Right lung (tissue), 5 donors: ENCODE data around the gene SNCG. TPM values are rescaled to one million over a fixed set of nuclear protein-coding genes. Genes with fewer than 3 reads are reported as not detected.
"Not testable (repeated sequence)": the region's sequence is repeated elsewhere in the genome, so short reads cannot be mapped to it uniquely, and the experiment has no call there.

Experiments used
- DNase-seq, 2 donors: peaks; one replicate each; pipeline ENCODE4 v3.0.0-alpha.2; 2013
- polyA plus RNA-seq, 5 donors: library from polyadenylated mRNA; unstranded; fragments of 120-200 nt; gene quantifications; one replicate each; pipeline versions ENCODE4 v1.2.1 to v1.2.3, GENCODE V29; 2013; ENCODE audit warnings: inconsistent platforms in 1 of 5, low replicate concordance in 1 of 5; ENCODE audit not compliant: insufficient read length in 5 of 5, insufficient read depth in 1 of 5

The SNCG gene
- polyA plus RNA-seq, 5 donors, result 4.3 to 5.6 (median 4.7) TPM

- no peak for DNase-seq
Observed at GRCh38 chr10:86974484-86974883, 16.1 kb downstream of the SNCG start.

GRCh38 chr10:86976362-86977056 is 18.1 kb downstream of the SNCG start:
- no peak for DNase-seq

- DNase-seq, result not testable (repeated sequence)
Observed at GRCh38 chr10:86978457-86978856, 20.1 kb downstream of the SNCG start.

GRCh38 chr10:86979296-86979818 is 21.0 kb downstream of the SNCG start:
- DNase-seq, result no peak

- no peak for DNase-seq
Observed at GRCh38 chr10:86979977-86980448, 21.6 kb downstream of the SNCG start.

- DNase-seq, result not testable (repeated sequence)
Observed at GRCh38 chr10:86981020-86981419, 22.6 kb downstream of the SNCG start.

GRCh38 chr10:86981716-86982115 is 23.3 kb downstream of the SNCG start:
- DNase-seq, result no peak

GRCh38 chr10:86984498-86984897 is 26.1 kb downstream of the SNCG start:
- not testable (repeated sequence) for DNase-seq

GRCh38 chr10:86988520-86988919 is 30.1 kb downstream of the SNCG start:
- DNase-seq, result no peak

- DNase-seq, result not testable (repeated sequence)
Observed at GRCh38 chr10:86991362-86991761, 33.0 kb downstream of the SNCG start.

GRCh38 chr10:86992456-86992855 is 34.1 kb downstream of the SNCG start:
- DNase-seq, result no peak

- DNase-seq, result no peak
Observed at GRCh38 chr10:86992929-86993328, 34.5 kb downstream of the SNCG start.

- DNase-seq, result not testable (repeated sequence)
Observed at GRCh38 chr10:86999802-87000403, 41.5 kb downstream of the SNCG start.

- DNase-seq, result no peak
Observed at GRCh38 chr10:87000491-87000890, 42.1 kb downstream of the SNCG start.

- DNase-seq, result not testable (repeated sequence)
Observed at GRCh38 chr10:87007124-87007523, 48.7 kb downstream of the SNCG start.

GRCh38 chr10:87007674-87008073 is 49.3 kb downstream of the SNCG start:
- DNase-seq, result not testable (repeated sequence)

GRCh38 chr10:87008303-87008702 is 49.9 kb downstream of the SNCG start:
- DNase-seq, result not testable (repeated sequence)

GRCh38 chr10:87009134-87009696 is 50.8 kb downstream of the SNCG start:
- not testable (repeated sequence) for DNase-seq
